SK-N-SH (cell line): ENCODE results near the gene MEA1.

ENCODE experiments used
- CTCF ChIP-seq: fragments of 200-600 bp; sonication (generic); IDR thresholded peaks from 2 replicates; pipeline ENCODE4 v1.6.1; 2017; ENCODE audit warnings: antibody characterized with exemption, mild to moderate bottlenecking, moderate library complexity
- ELF1 ChIP-seq: IDR thresholded peaks from 2 replicates; pipeline ENCODE4 v1.4.0; 2012
- EZH2phosphoT487 ChIP-seq: fragments of 200-600 bp; sonication (generic); IDR thresholded peaks from 2 replicates; pipeline ENCODE4 v1.6.1; 2017; ENCODE audit warnings: low read depth, mixed run types, mild to moderate bottlenecking, antibody characterized with exemption, moderate library complexity, borderline replicate concordance
- GABPA ChIP-seq: IDR thresholded peaks from 2 replicates; pipeline ENCODE4 v1.4.0; 2012; ENCODE audit warnings: low read depth, mild to moderate bottlenecking
- JUND ChIP-seq: IDR thresholded peaks from 2 replicates; pipeline ENCODE4 v1.4.0; 2012
- MXI1 ChIP-seq: IDR thresholded peaks from 2 replicates; pipeline ENCODE4 v1.6.1; 2012; ENCODE audit warnings: mild to moderate bottlenecking, low read depth, low read length, improper control_type of control experiment
- NRF1 ChIP-seq: IDR thresholded peaks from 2 replicates; pipeline ENCODE4 v1.6.1; 2012; ENCODE audit warnings: low read depth, mild to moderate bottlenecking, low read length
- POLR2AphosphoS5 ChIP-seq: IDR thresholded peaks from 2 replicates; pipeline ENCODE4 v1.6.1; 2012; ENCODE audit warnings: low read depth, low read length
- RAD21 ChIP-seq: IDR thresholded peaks from 2 replicates; pipeline ENCODE4 v1.6.1; 2012; ENCODE audit warnings: mild to moderate bottlenecking, low read length
- RCOR1 ChIP-seq: fragments of 150-350 bp; IDR thresholded peaks from 2 replicates; pipeline ENCODE4 v1.6.1; 2017; ENCODE audit warnings: antibody characterized with exemption, low read length
- REST ChIP-seq: IDR thresholded peaks from 2 replicates; pipeline ENCODE4 v1.6.1; 2012; ENCODE audit warnings: mild to moderate bottlenecking, low read depth, low read length, moderate library complexity
- RFX5 ChIP-seq: IDR thresholded peaks from 2 replicates; pipeline ENCODE4 v1.6.1; 2012; ENCODE audit warnings: mild to moderate bottlenecking, improper control_type of control experiment, low read length
- SIN3A ChIP-seq: IDR thresholded peaks from 2 replicates; pipeline ENCODE4 v1.6.1; 2012; ENCODE audit warnings: low read depth, mild to moderate bottlenecking, low read length, moderate library complexity, borderline replicate concordance
- USF1 ChIP-seq: IDR thresholded peaks from 2 replicates; pipeline ENCODE4 v1.4.0; 2012; ENCODE audit warnings: low read depth, borderline replicate concordance

GRCh38 chr6:43013097-43013842 is 476 bp downstream of the MEA1 start:
- TF ChIP-seq CTCF (no peak), NRF1 (no peak), GABPA (no peak), SIN3A (no peak), MXI1 (no peak; the same call in 1 of the 2 replicates), ELF1 (no peak), RAD21 (no peak), USF1 (no peak), REST (no peak), RFX5 (0 out of 2 replicates have a peak, but pooled peaks have one; percentile 5), JUND (no peak), POLR2AphosphoS5 (no peak; the same call in 1 of the 2 replicates), EZH2phosphoT487 (no peak), RCOR1 (no peak)
